Measurements from ENCODE around the gene GULP1.
"Not testable (repeated sequence)": the region's sequence is repeated elsewhere in the genome, so short reads cannot be mapped to it uniquely, and the experiment has no call there.

Gene GULP1

DNA sequence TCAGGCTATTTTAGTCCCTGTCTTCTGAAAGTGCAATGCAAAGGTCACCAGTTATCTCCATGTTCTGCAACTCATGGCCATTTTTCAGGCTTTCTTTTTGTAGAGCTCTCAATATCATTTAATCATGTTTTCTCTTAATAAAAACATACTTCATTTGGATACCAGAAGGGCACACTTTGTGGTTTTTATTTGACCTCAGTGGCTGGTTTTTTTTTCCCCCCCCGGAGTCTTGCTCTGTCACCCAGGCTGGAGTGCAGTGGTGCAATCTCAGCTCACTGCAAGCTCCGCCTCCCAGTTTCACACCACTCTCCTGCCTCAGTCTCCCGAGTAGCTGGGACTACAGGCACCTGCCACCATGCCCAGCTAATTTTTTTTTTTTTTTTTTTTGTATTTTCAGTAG is 174.4 kb downstream of the GULP1 start:
- ATAC-seq, result not testable (repeated sequence)

DNA sequence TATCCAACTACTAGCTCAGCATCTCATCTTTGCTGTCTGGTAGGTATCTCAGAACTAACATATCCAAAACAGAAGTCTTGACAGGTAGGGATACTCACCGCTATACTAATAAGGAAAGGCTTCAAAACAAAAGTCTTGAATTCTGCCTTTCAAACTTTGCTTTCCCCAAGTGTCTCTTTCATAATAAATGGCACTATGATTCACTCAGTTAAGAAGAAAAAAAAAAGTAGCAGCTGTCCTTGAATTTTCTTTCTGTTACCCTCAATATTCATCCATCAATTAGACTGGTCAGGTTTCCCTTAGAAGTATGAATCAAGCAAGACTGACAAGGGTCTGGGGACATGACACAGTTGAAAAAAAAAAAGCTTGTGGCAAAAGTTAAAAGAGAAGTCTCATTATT is 175.1 kb downstream of the GULP1 start:
- no peak for ATAC-seq

DNA sequence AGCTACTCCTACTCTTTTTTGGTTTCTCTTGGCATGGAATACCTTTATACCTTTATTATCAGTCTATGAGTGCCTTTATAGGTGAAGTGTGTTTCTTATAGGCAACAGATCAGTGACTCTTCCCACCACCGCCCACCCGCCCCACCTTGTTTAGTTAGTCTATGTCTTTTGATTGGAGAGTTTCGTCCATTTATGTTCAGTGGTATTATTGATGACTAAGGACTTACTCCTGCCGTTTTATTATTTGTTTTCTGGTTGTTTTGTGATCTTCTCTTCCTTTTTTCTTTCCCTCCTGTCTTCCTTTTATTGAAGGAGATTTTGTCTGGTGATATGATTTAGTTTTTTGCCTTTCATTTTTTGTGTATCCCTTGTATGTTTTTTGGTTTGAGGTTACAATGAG is 179.5 kb downstream of the GULP1 start:
- TF ChIP-seq RARB (CRISPR knock-in tag; IDR thresholded peaks at IDR 0.05), result no peak
- no peak for TF ChIP-seq ARNTL (CRISPR knock-in tag; IDR thresholded peaks at IDR 0.05; ENCODE audit: borderline replicate concordance, low read depth)
- TF ChIP-seq, protein P1, sequence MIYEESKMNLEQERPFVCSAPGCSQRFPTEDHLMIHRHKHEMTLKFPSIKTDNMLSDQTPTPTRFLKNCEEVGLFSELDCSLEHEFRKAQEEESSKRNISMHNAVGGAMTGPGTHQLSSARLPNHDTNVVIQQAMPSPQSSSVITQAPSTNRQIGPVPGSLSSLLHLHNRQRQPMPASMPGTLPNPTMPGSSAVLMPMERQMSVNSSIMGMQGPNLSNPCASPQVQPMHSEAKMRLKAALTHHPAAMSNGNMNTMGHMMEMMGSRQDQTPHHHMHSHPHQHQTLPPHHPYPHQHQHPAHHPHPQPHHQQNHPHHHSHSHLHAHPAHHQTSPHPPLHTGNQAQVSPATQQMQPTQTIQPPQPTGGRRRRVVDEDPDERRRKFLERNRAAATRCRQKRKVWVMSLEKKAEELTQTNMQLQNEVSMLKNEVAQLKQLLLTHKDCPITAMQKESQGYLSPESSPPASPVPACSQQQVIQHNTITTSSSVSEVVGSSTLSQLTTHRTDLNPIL (CRISPR knock-in tag; IDR thresholded peaks at IDR 0.05; ENCODE audit: low read depth), result no peak
- no peak for TF ChIP-seq BACH2 (CRISPR knock-in tag; IDR thresholded peaks at IDR 0.05; ENCODE audit: borderline replicate concordance)
- no peak for TF ChIP-seq ZNF8 (CRISPR knock-in tag; IDR thresholded peaks at IDR 0.05)
- TF ChIP-seq, protein P2, sequence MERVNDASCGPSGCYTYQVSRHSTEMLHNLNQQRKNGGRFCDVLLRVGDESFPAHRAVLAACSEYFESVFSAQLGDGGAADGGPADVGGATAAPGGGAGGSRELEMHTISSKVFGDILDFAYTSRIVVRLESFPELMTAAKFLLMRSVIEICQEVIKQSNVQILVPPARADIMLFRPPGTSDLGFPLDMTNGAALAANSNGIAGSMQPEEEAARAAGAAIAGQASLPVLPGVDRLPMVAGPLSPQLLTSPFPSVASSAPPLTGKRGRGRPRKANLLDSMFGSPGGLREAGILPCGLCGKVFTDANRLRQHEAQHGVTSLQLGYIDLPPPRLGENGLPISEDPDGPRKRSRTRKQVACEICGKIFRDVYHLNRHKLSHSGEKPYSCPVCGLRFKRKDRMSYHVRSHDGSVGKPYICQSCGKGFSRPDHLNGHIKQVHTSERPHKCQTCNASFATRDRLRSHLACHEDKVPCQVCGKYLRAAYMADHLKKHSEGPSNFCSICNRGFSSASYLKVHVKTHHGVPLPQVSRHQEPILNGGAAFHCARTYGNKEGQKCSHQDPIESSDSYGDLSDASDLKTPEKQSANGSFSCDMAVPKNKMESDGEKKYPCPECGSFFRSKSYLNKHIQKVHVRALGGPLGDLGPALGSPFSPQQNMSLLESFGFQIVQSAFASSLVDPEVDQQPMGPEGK (CRISPR knock-in tag; IDR thresholded peaks at IDR 0.05; ENCODE audit: borderline replicate concordance), result no peak
- TF ChIP-seq ZC3H10 (CRISPR knock-in tag; IDR thresholded peaks at IDR 0.05), result no peak
- TF ChIP-seq, protein P3, sequence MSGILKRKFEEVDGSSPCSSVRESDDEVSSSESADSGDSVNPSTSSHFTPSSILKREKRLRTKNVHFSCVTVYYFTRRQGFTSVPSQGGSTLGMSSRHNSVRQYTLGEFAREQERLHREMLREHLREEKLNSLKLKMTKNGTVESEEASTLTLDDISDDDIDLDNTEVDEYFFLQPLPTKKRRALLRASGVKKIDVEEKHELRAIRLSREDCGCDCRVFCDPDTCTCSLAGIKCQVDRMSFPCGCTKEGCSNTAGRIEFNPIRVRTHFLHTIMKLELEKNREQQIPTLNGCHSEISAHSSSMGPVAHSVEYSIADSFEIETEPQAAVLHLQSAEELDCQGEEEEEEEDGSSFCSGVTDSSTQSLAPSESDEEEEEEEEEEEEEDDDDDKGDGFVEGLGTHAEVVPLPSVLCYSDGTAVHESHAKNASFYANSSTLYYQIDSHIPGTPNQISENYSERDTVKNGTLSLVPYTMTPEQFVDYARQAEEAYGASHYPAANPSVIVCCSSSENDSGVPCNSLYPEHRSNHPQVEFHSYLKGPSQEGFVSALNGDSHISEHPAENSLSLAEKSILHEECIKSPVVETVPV (CRISPR knock-in tag; IDR thresholded peaks at IDR 0.05), result no peak
- no peak for TF ChIP-seq PPARA (CRISPR knock-in tag; IDR thresholded peaks at IDR 0.05; ENCODE audit: borderline replicate concordance)
- no peak for TF ChIP-seq ISL1 (CRISPR knock-in tag; IDR thresholded peaks at IDR 0.05)
- TF ChIP-seq ZNF565 (CRISPR knock-in tag; conservative IDR thresholded peaks at IDR 0.05; ENCODE audit: low read depth), result no peak
- no peak for TF ChIP-seq SNAI2 (CRISPR knock-in tag; IDR thresholded peaks at IDR 0.05)
- TF ChIP-seq TOX (CRISPR knock-in tag; IDR thresholded peaks at IDR 0.05; ENCODE audit: borderline replicate concordance), result no peak
- TF ChIP-seq ZFP3 (CRISPR knock-in tag; IDR thresholded peaks at IDR 0.05), result no peak
- no peak for TF ChIP-seq ZFP30 (CRISPR knock-in tag; IDR thresholded peaks at IDR 0.05)
- no peak for TF ChIP-seq OSR1 (CRISPR knock-in tag; IDR thresholded peaks at IDR 0.05)
- TF ChIP-seq ZNF70 (CRISPR knock-in tag; IDR thresholded peaks at IDR 0.05), result no peak
- no peak for ATAC-seq

More for the DNA sequence above, 175.1 kb downstream of the GULP1 start:
- TF ChIP-seq OSR1 (CRISPR knock-in tag; IDR thresholded peaks at IDR 0.05) (no peak), TCF4 (CRISPR knock-in tag; IDR thresholded peaks at IDR 0.05; ENCODE audit: borderline replicate concordance) (no peak), ZNF70 (CRISPR knock-in tag; IDR thresholded peaks at IDR 0.05) (no peak), ZNF8 (CRISPR knock-in tag; IDR thresholded peaks at IDR 0.05) (no peak), PPARA (CRISPR knock-in tag; IDR thresholded peaks at IDR 0.05; ENCODE audit: borderline replicate concordance) (no peak), ESRRG (CRISPR knock-in tag; IDR thresholded peaks at IDR 0.05) (no peak), ZFP30 (CRISPR knock-in tag; IDR thresholded peaks at IDR 0.05) (no peak), ZC3H10 (CRISPR knock-in tag; IDR thresholded peaks at IDR 0.05) (no peak)
- TF ChIP-seq, protein P1 (CRISPR knock-in tag; IDR thresholded peaks at IDR 0.05; ENCODE audit: low read depth), result no peak
- TF ChIP-seq, protein P4, sequence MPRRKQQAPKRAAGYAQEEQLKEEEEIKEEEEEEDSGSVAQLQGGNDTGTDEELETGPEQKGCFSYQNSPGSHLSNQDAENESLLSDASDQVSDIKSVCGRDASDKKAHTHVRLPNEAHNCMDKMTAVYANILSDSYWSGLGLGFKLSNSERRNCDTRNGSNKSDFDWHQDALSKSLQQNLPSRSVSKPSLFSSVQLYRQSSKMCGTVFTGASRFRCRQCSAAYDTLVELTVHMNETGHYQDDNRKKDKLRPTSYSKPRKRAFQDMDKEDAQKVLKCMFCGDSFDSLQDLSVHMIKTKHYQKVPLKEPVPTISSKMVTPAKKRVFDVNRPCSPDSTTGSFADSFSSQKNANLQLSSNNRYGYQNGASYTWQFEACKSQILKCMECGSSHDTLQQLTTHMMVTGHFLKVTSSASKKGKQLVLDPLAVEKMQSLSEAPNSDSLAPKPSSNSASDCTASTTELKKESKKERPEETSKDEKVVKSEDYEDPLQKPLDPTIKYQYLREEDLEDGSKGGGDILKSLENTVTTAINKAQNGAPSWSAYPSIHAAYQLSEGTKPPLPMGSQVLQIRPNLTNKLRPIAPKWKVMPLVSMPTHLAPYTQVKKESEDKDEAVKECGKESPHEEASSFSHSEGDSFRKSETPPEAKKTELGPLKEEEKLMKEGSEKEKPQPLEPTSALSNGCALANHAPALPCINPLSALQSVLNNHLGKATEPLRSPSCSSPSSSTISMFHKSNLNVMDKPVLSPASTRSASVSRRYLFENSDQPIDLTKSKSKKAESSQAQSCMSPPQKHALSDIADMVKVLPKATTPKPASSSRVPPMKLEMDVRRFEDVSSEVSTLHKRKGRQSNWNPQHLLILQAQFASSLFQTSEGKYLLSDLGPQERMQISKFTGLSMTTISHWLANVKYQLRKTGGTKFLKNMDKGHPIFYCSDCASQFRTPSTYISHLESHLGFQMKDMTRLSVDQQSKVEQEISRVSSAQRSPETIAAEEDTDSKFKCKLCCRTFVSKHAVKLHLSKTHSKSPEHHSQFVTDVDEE (CRISPR knock-in tag; IDR thresholded peaks at IDR 0.05), result no peak

DNA sequence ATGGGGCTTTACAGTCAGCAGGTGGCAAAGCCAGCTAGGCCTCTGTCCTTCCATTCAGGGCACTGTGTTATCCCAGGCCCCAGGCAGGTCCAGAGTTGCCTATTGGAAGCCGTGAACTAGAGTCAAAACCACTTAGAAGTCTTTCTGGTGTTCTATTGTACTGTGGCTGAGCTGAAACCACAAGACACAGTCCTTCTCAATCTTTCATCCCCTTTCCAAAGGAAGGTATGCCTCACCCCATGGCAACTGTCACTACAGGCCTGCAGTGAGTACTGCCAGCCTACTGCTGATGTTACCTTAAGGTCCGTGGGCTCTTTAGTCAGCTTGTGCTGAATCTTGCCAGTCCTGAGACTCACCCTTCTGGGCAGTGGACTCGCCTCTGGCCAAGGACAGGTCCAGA is 181.6 kb downstream of the GULP1 start:
- TF ChIP-seq, protein P3 (CRISPR knock-in tag; IDR thresholded peaks at IDR 0.05), result no peak
- TF ChIP-seq ZNF565 (CRISPR knock-in tag; conservative IDR thresholded peaks at IDR 0.05; ENCODE audit: low read depth), result no peak
- TF ChIP-seq, protein P1 (CRISPR knock-in tag; IDR thresholded peaks at IDR 0.05; ENCODE audit: low read depth), result no peak
- TF ChIP-seq RARB (CRISPR knock-in tag; IDR thresholded peaks at IDR 0.05), result no peak
- no peak for TF ChIP-seq ZFP30 (CRISPR knock-in tag; IDR thresholded peaks at IDR 0.05)
- no peak for TF ChIP-seq ZNF70 (CRISPR knock-in tag; IDR thresholded peaks at IDR 0.05)
- TF ChIP-seq OSR1 (CRISPR knock-in tag; IDR thresholded peaks at IDR 0.05), result no peak
- ATAC-seq, result no peak
